Astrocyte (in vitro differentiated cells and primary cell): ENCODE results near the gene PEAR1. TPM values are rescaled to one million over a fixed set of nuclear protein-coding genes. Genes with fewer than 3 reads are reported as not detected.

Experiments
- DNase-seq: peaks from one replicate; pipeline ENCODE4 v3.0.0-alpha.2; 2010; ENCODE audit warnings: low read depth
- FAIRE-seq: peaks from 2 replicates; lab custom pipeline; 2011; peaks lifted over from hg19 to GRCh38; lab: Jason Lieb, UNC
- H2AFZ ChIP-seq: 2 replicates; pipeline ENCODE4 v1.6.0; 2012; ENCODE audit warnings: low read depth, low read length, inconsistent platforms
- H3K27ac ChIP-seq: 2 replicates; pipeline ENCODE4 v1.5.1; 2011; ENCODE audit warnings: low read depth, low read length, inconsistent platforms
- H3K27me3 ChIP-seq: 2 replicates; pipeline ENCODE4 v1.6.0; 2011; ENCODE audit warnings: low read length, inconsistent platforms; ENCODE audit not compliant: insufficient read depth
- H3K36me3 ChIP-seq: 2 replicates; pipeline ENCODE4 v1.5.1; 2011; ENCODE audit warnings: low read length, inconsistent platforms; ENCODE audit not compliant: insufficient read depth
- H3K4me1 ChIP-seq: 2 replicates; pipeline ENCODE4 v1.5.1; 2011; ENCODE audit warnings: low read length, inconsistent platforms; ENCODE audit not compliant: insufficient read depth
- H3K4me2 ChIP-seq: 2 replicates; pipeline ENCODE4 v1.6.0; 2012; ENCODE audit warnings: low read length, inconsistent platforms
- H3K4me3 ChIP-seq: 2 replicates; pipeline ENCODE4 v1.5.1; 2011; ENCODE audit warnings: low read depth, mild to moderate bottlenecking, low read length, inconsistent platforms; ENCODE audit not compliant: insufficient read depth
- H3K79me2 ChIP-seq: 2 replicates; pipeline ENCODE4 v1.6.0; 2012; ENCODE audit warnings: mild to moderate bottlenecking, low read length, inconsistent platforms; ENCODE audit not compliant: insufficient read depth
- H3K9ac ChIP-seq: 2 replicates; pipeline ENCODE4 v1.6.0; 2012; ENCODE audit warnings: mild to moderate bottlenecking, low read length, inconsistent platforms
- H3K9me3 ChIP-seq: 2 replicates; pipeline ENCODE4 v1.5.1; 2012; ENCODE audit warnings: low read depth, mild to moderate bottlenecking, low read length, inconsistent platforms; ENCODE audit not compliant: insufficient read depth
- H4K20me1 ChIP-seq: 2 replicates; pipeline ENCODE4 v1.6.0; 2012; ENCODE audit warnings: low read length, inconsistent platforms; ENCODE audit not compliant: insufficient read depth
- H3K27ac Mint-ChIP-seq: one replicate; pipeline ENCODE4 v1.8.0; 2021; ENCODE audit warnings: mild to moderate bottlenecking, mixed read lengths; ENCODE audit not compliant: unreplicated experiment
- H3K27me3 Mint-ChIP-seq: one replicate; pipeline ENCODE4 v1.8.0; 2021; ENCODE audit warnings: low read depth, mixed read lengths; ENCODE audit not compliant: unreplicated experiment
- H3K36me3 Mint-ChIP-seq: one replicate; pipeline ENCODE4 v1.8.0; 2021; ENCODE audit warnings: low read depth, mixed read lengths; ENCODE audit not compliant: unreplicated experiment
- H3K4me1 Mint-ChIP-seq: one replicate; pipeline ENCODE4 v1.8.0; 2021; ENCODE audit warnings: low read depth, mixed read lengths; ENCODE audit not compliant: unreplicated experiment
- H3K4me3 Mint-ChIP-seq: one replicate; pipeline ENCODE4 v1.8.0; 2021; ENCODE audit warnings: mild to moderate bottlenecking, moderate library complexity, mixed read lengths; ENCODE audit not compliant: unreplicated experiment
- H3K9me3 Mint-ChIP-seq: one replicate; pipeline ENCODE4 v1.8.0; 2021; ENCODE audit warnings: mild to moderate bottlenecking, mixed read lengths; ENCODE audit not compliant: unreplicated experiment
- EZH2 ChIP-seq: IDR thresholded peaks from 2 replicates; pipeline ENCODE4 v1.6.1; 2012; ENCODE audit warnings: mild to moderate bottlenecking, low read length, inconsistent platforms; ENCODE audit not compliant: insufficient read depth
- total RNA-seq: library from RNA; stranded (reverse); gene quantifications from 2 replicates; pipeline ENCODE4 v1.2.1, GENCODE V29; 2021
- TF ChIP-seq, protein P1 (sequence below): IDR thresholded peaks from 2 replicates; pipeline ENCODE4 v1.5.1; 2011; ENCODE audit warnings: low read depth, mild to moderate bottlenecking, inconsistent platforms, low read length, moderate library complexity; ENCODE audit not compliant: insufficient read depth

Gene PEAR1
- total RNA-seq, 1 donor from 2014 or later: 17.3 TPM

DNA sequence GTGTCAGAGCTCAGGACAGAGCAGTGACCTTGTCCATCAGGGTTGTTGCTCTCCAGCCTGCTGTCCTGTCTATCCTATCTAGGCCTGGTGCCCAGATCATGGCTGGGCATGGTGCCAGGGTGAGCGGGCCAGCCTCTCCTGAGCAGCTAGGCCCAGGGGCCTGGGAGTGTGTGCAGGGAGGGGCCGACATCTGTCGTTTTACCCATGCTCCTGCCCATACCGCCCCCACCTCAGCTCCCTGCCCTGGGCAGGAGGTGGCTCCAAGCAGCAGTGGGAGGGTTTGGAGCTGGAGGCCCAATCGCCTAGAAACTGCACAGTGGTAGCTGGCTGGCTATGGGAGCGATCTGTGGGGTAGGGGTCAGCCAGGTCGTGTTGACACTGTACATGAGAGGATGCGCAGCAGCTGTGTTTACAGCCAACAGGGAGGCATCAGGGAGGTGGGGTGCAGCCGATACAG, 41.1 kb upstream of the PEAR1 start:
- peaks cover 4% of the 10 kb centered on the region for H3K4me1 Mint-ChIP-seq
- H3K36me3 ChIP-seq: no peaks in the 10 kb centered on the region
- H3K9me3 ChIP-seq: no peaks in the 10 kb centered on the region
- peaks cover 36% of the 10 kb centered on the region for H3K27me3 ChIP-seq
- H4K20me1 ChIP-seq: no peaks in the 10 kb centered on the region
- no peak overlapping the region for H3K4me3 ChIP-seq
- no peak for DNase-seq
- FAIRE-seq: no peak
- H3K9me3 Mint-ChIP-seq: peaks cover 5% of the 10 kb centered on the region
- no peak overlapping the region for H3K27ac Mint-ChIP-seq
- H3K27ac ChIP-seq: no peak overlapping the region
- no peak overlapping the region for H2AFZ ChIP-seq
- no peak overlapping the region for H3K4me3 Mint-ChIP-seq
- no peaks in the 10 kb centered on the region for H3K79me2 ChIP-seq
- H3K27me3 Mint-ChIP-seq: peaks cover 80% of the 10 kb centered on the region
- H3K4me1 ChIP-seq: no peaks in the 10 kb centered on the region
- TF ChIP-seq EZH2: no peak
- TF ChIP-seq, protein P1, sequence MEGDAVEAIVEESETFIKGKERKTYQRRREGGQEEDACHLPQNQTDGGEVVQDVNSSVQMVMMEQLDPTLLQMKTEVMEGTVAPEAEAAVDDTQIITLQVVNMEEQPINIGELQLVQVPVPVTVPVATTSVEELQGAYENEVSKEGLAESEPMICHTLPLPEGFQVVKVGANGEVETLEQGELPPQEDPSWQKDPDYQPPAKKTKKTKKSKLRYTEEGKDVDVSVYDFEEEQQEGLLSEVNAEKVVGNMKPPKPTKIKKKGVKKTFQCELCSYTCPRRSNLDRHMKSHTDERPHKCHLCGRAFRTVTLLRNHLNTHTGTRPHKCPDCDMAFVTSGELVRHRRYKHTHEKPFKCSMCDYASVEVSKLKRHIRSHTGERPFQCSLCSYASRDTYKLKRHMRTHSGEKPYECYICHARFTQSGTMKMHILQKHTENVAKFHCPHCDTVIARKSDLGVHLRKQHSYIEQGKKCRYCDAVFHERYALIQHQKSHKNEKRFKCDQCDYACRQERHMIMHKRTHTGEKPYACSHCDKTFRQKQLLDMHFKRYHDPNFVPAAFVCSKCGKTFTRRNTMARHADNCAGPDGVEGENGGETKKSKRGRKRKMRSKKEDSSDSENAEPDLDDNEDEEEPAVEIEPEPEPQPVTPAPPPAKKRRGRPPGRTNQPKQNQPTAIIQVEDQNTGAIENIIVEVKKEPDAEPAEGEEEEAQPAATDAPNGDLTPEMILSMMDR: no peak
- H3K9ac ChIP-seq: no peak overlapping the region
- H3K36me3 Mint-ChIP-seq: peaks cover 2% of the 10 kb centered on the region
- H3K4me2 ChIP-seq: no peak overlapping the region

DNA sequence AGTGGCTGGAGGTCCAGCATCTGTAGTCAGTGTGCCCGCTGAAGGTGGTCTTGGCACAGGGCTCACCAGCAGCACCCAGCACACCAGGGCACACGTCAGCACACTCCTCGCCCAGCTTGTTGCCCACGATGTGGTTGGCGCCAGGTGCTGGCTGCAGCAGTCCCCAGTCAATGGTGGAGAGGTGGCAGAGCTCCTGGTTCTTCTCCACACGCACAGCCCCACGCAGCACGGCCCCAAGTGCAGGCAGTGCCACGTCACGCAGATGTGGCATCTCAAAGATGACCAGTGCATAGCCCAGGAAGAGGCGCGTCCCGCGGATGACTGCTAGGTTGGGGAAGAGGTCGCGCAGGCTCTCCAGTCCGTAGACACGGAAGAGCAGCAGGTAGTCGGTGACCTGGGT, 39.8 kb upstream of the PEAR1 start:
- no peak overlapping the region for H3K4me2 ChIP-seq
- H3K27ac Mint-ChIP-seq: no peak overlapping the region
- H3K9me3 Mint-ChIP-seq: peaks cover 5% of the 10 kb centered on the region
- H3K27ac ChIP-seq: no peak overlapping the region
- TF ChIP-seq, protein P1: no peak
- TF ChIP-seq EZH2: no peak
- H3K9me3 ChIP-seq: no peaks in the 10 kb centered on the region
- peaks cover 80% of the 10 kb centered on the region for H3K27me3 Mint-ChIP-seq
- no peaks in the 10 kb centered on the region for H3K36me3 ChIP-seq
- H2AFZ ChIP-seq: no peak overlapping the region
- no peak overlapping the region for H3K9ac ChIP-seq
- peaks cover 3% of the 10 kb centered on the region for H3K4me1 Mint-ChIP-seq
- no peaks in the 10 kb centered on the region for H3K79me2 ChIP-seq
- H3K4me3 ChIP-seq: no peak overlapping the region
- FAIRE-seq (no peak), DNase-seq (no peak)
- peaks cover 37% of the 10 kb centered on the region for H3K27me3 ChIP-seq
- no peaks in the 10 kb centered on the region for H4K20me1 ChIP-seq
- H3K4me1 ChIP-seq: no peaks in the 10 kb centered on the region
- peaks cover 2% of the 10 kb centered on the region for H3K36me3 Mint-ChIP-seq
- no peak overlapping the region for H3K4me3 Mint-ChIP-seq

DNA sequence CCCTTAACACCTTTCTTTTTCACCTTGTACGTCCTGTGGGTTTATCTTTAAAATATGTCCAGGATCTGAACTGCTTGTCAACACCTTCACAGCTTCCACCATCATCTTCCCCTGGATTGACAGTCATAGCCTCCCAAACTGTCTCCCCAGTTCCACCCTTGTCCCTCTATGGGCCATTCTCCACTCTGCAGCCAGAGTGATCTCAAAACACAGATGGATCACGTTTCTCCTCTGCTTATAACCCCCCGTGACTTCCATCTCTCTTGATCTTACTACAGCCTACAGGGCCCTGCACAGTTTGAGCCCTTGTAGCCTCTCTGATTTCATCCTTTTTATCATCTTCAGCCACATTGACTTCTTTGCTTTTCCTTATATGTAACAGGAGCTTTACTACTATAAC, 38.9 kb upstream of the PEAR1 start:
- peaks cover 5% of the 10 kb centered on the region for H3K9me3 Mint-ChIP-seq

More for the DNA sequence above, 38.9 kb upstream of the PEAR1 start:
- no peak overlapping the region for H3K4me2 ChIP-seq
- Mint-ChIP-seq H3K27me3 (peaks cover 75% of the 10 kb centered on the region), H3K4me1 (peaks cover 4% of the 10 kb centered on the region), H3K27ac (no peak overlapping the region), H3K36me3 (peaks cover 2% of the 10 kb centered on the region), H3K4me3 (no peak overlapping the region)
- no peaks in the 10 kb centered on the region for H3K79me2 ChIP-seq
- H3K4me1 ChIP-seq: peaks cover 8% of the 10 kb centered on the region
- no peak overlapping the region for H2AFZ ChIP-seq
- peaks cover 37% of the 10 kb centered on the region for H3K27me3 ChIP-seq
- no peaks in the 10 kb centered on the region for H3K9me3 ChIP-seq
- H3K9ac ChIP-seq: no peak overlapping the region
- TF ChIP-seq EZH2: no peak
- TF ChIP-seq, protein P1: no peak
- no peaks in the 10 kb centered on the region for H3K36me3 ChIP-seq
- FAIRE-seq (no peak), DNase-seq (no peak)
- no peak overlapping the region for H3K4me3 ChIP-seq
- H3K27ac ChIP-seq: no peak overlapping the region
- H4K20me1 ChIP-seq: no peaks in the 10 kb centered on the region
